Activated naive CD4-positive, alpha-beta T cell treated with anti-CD3 and anti-CD28 coated beads for 36 hours (primary cell): ENCODE results near the gene SYT15. TPM values are rescaled to one million over a fixed set of nuclear protein-coding genes. Genes with fewer than 3 reads are reported as not detected.
A peak's percentile ranks its signal among the peaks of the same experiment; 100 is the strongest.

Experiments
- CTCF ChIA-PET: fragments of 350-600 bp; sonication (Branson Sonifier 250); formaldehyde crosslinking; loops from one replicate; lab custom pipeline; 2021; ENCODE audit warnings: antibody characterized with exemption; lab: Charles Lee
- DNase-seq: peaks from one replicate; pipeline ENCODE4 v3.0.0-alpha.2; 2020
- H3K27ac Mint-ChIP-seq: one replicate; pipeline ENCODE4 v1.8.0; 2021; ENCODE audit warnings: mild to moderate bottlenecking, mixed read lengths
- H3K27me3 Mint-ChIP-seq: one replicate; pipeline ENCODE4 v1.8.0; 2021; ENCODE audit warnings: low read depth, mixed read lengths
- H3K36me3 Mint-ChIP-seq: one replicate; pipeline ENCODE4 v1.8.0; 2021; ENCODE audit warnings: low read depth, mixed read lengths
- H3K4me1 Mint-ChIP-seq: one replicate; pipeline ENCODE4 v1.8.0; 2021; ENCODE audit warnings: low read depth, mixed read lengths
- H3K4me3 Mint-ChIP-seq: one replicate; pipeline ENCODE4 v1.8.0; 2021; ENCODE audit warnings: mild to moderate bottlenecking, moderate library complexity, mixed read lengths
- H3K9me3 Mint-ChIP-seq: one replicate; pipeline ENCODE4 v1.8.0; 2021; ENCODE audit warnings: mixed read lengths
- intact Hi-C: fragments of 100-400 bp; cut with micrococcal nuclease; formaldehyde crosslinking; loops from one replicate; pipeline ENCODE4 v1.15.1; 2023
- total RNA-seq, 2 experiments: library from RNA; stranded (reverse); gene quantifications; one replicate each; pipeline ENCODE4 v1.2.3, GENCODE V29; 2021

Gene SYT15
- total RNA-seq, 2 experiments from 2014 or later, result 0.30 to 0.43 TPM

DNA sequence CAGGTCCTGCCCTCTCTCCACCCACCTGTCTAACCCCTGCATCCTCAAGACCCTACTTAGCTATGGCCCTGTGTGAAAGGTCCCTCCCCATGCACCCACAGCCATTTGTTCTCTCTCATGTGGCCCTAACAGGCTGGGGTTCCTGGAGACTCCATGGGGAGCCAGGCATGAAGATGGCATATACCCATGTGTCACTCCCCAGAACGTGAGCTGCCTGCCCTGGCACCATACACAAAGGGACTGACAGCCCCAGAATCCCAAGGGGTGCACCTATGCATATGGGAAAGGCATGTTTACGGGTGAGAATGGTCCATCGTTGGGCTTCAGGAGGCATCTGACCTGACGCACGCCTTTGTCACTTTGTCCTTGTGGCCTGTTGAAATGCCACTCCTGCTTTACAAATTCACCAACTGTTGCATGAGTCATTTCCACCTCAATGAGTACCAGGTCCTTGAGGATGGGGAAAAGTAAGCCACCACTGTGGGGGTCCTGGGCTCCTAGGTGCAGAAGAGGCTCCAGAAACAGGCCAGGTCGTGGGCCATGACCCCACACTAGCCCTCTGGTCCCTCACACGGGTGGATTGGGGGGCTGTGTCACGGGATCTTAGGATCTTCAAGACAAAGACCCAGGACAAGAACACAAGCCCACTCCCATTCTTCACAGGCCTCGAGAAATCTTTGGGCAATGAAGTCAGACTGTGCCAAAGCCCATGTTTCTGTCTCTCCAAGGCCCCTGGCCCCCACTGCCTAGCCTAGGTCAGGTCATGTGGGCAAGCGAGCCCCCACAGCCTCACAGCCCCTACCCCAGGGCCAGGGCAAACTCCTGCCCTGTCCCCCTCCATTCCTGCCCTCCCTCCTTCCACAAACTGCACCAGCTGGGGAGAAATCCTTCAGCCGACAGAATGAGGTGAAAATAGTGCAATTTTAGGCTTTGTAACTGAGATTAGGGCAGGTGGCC lies 31.1 kb upstream of the SYT15 start:
- DNase-seq, result peak; percentile 3
- no peaks in the 10 kb centered on the region for H3K36me3 Mint-ChIP-seq
- H3K4me3 Mint-ChIP-seq, result no peak overlapping the region

DNA sequence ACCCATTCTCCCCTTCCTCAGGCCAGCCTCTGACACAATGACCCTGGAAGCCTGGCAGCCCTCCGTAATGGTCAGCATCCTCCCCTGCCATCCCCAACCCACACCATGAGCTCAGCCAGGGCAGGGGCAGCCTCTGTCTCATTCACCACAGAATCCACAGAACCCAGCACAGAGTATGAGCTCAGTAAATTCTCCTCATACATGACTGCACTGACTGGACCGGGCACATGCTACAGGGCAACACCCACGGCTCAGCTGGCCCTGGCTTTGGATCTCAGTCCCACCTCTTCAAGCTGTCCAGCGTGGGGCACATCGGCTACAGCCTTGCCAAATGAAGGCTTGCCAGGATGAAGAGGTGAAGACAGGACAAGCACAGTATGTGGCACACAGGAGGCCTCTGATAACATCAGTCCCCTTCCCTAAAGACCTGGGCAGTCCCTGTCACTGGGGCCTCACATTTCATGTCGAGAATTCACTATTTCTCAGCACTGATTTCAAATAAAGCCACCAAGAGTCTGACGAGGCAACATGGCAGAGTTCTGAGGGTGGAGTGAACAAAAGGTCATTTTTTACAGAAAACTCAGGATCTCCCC lies 30.3 kb upstream of the SYT15 start:
- DNase-seq, result peak; percentile 3
- Mint-ChIP-seq H3K27me3 (no peaks in the 10 kb centered on the region), H3K9me3 (no peaks in the 10 kb centered on the region), H3K4me1 (no peaks in the 10 kb centered on the region), H3K4me3 (no peak overlapping the region), H3K36me3 (no peaks in the 10 kb centered on the region), H3K27ac (no peak overlapping the region)
- intact Hi-C loops, result no loop called here
- CTCF ChIA-PET, result no interaction called here

More for the DNA sequence above, 31.1 kb upstream of the SYT15 start:
- Mint-ChIP-seq H3K9me3 (no peaks in the 10 kb centered on the region), H3K27ac (no peak overlapping the region), H3K27me3 (peaks cover 5% of the 10 kb centered on the region), H3K4me1 (no peaks in the 10 kb centered on the region)
- intact Hi-C loops, result no loop called here
- CTCF ChIA-PET, result no interaction called here

DNA sequence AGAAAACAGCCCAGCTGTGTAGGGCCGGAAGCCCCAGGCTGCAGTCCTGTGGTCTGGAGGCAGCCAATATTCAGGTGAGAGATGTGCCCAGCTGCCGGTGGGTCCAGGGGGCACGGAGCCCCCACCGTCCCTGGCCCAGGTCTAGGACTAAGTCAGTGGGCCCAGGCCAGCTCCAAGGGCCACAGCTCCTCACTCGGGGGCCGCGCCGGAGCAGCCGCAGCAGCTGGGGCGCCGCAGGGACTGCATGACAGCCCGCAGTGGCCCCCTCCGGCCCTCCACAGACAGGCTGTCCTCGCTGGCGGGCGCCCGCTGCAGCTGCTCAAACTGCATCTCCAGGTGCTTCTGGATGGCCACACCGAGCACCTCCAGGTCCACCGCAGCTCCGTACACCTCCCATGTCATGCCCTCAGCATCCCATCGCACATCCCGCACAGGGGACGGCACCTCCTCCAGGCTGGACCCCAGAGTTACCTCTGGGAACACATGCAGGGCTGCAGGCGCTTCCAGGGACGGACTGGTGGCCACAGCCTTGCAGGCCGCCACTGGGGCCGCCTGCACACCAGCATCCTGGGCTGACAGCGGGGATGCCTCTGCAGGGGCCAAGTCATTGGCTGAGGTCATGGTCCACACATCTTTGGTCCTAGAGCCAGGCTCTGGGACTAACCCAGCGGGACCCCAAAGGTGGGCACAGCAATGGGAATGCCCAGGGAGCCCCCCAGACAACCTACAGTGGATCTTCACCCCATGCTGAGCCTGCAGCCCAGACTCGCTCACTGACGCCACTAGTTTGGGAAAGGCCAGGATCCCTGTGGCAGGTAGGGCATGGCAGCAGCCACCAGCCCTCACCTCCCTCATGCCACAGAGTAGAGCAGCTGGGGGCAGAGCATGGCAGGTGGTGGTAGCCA lies 29.5 kb upstream of the SYT15 start:
- H3K27ac Mint-ChIP-seq, result no peak overlapping the region
- CTCF ChIA-PET, result interaction anchor here (0.6 kb wide), 1 partner anchor 10 kb away, joined by 5 read pairs; no protein-coding TSS in a partner anchor
- no peak overlapping the region for H3K4me3 Mint-ChIP-seq
- DNase-seq, result peak; percentile 2
- no peaks in the 10 kb centered on the region for H3K4me1 Mint-ChIP-seq
- no peaks in the 10 kb centered on the region for H3K36me3 Mint-ChIP-seq
- H3K27me3 Mint-ChIP-seq, result no peaks in the 10 kb centered on the region
- no peaks in the 10 kb centered on the region for H3K9me3 Mint-ChIP-seq
- intact Hi-C loops, result no loop called here

DNA sequence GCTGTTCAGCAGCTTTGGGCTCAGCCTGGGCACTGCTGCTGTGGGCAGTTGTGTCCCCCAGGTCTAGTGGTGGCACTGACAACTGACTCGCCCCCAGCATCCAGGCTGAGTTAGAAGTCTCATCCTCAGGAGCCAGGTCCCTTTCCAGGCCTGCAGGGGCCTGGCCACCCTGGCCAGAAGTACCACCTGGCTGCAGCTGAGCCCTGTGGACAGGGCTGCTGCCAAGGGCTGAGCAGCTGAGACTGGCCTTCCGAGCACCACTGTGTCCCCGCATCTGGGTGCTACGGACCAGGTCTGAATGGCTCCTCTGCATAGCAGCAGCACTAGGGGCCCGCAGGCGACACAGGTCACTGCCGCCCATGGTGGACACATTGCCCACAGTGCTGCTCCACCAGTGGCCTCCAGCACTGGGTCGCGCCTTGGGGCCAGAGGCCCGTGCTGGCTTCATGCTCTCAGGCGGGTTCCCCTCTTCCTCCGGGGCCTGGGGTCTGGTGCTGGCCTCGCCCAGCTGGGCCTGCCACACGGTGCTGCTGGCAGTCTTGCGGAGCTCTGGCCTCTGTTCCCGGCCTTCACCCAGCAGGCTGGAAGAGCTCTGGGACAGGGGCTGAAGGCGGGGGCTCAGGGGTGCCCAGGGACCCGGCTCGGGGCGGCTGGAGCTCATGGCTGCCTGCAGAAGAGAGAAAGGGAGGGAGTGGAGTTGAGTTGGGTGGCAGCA lies 28.7 kb upstream of the SYT15 start:
- H3K4me1 Mint-ChIP-seq, result no peaks in the 10 kb centered on the region
- peak; percentile 4 for DNase-seq

DNA sequence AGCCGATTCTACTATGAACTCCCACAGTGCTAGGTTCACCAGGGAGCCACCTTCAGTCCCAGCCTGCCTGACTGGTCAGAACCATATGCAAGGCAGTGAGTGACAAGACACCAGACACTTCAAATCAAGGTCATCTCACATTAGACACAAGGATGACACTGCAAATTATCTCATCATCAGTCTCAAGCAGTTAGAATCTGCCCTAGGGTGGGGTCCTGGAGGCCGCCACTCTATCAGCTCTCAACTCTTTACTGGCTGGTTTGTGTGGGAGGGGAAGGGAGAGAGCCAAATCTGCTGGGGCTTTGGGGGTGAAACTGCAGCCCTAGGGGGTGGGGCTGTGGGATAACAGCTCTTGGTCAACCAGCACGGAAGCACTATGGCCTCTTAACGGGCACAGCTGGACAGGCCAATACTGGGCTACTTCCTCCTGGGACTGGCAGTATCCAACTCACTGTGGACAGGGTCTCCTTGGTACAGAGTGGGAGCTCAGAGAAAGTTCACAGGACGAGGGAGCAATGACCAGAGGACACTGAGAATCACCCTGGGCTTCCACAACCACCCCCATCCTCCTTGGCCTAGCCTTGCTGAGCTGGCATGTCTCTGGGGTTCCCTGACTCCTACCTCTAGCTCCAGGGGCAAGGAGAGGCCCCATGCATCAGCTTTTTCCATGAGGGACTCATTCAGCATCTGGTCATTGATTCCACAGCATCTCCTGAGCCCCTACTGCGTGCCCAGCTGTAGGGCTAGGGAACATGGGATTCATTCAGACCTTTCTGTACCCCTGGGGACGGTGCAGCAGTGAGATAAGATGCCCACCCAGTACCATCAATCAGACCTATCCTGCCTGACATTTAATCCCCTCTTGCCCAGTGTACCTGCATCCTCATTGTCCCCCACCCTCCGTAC lies 27.9 kb upstream of the SYT15 start:
- intact Hi-C loops, result no loop called here
- H3K36me3 Mint-ChIP-seq, result no peaks in the 10 kb centered on the region
- no peak overlapping the region for H3K4me3 Mint-ChIP-seq
- DNase-seq, result peak; percentile 2
- no peak overlapping the region for H3K27ac Mint-ChIP-seq
- H3K9me3 Mint-ChIP-seq, result no peaks in the 10 kb centered on the region
- CTCF ChIA-PET, result interaction anchor here (0.6 kb wide), 2 partner anchors 8 to 23 kb away, joined by 3 to 4 read pairs; no protein-coding TSS in a partner anchor
- H3K27me3 Mint-ChIP-seq, result peaks cover 4% of the 10 kb centered on the region
- peaks cover under 1% of the 10 kb centered on the region for H3K4me1 Mint-ChIP-seq

More for the DNA sequence above, 28.7 kb upstream of the SYT15 start:
- CTCF ChIA-PET, result no interaction called here
- no peaks in the 10 kb centered on the region for H3K27me3 Mint-ChIP-seq
- intact Hi-C loops, result no loop called here
- H3K36me3 Mint-ChIP-seq, result no peaks in the 10 kb centered on the region
- no peaks in the 10 kb centered on the region for H3K9me3 Mint-ChIP-seq
- no peak overlapping the region for H3K27ac Mint-ChIP-seq
- H3K4me3 Mint-ChIP-seq, result no peak overlapping the region

DNA sequence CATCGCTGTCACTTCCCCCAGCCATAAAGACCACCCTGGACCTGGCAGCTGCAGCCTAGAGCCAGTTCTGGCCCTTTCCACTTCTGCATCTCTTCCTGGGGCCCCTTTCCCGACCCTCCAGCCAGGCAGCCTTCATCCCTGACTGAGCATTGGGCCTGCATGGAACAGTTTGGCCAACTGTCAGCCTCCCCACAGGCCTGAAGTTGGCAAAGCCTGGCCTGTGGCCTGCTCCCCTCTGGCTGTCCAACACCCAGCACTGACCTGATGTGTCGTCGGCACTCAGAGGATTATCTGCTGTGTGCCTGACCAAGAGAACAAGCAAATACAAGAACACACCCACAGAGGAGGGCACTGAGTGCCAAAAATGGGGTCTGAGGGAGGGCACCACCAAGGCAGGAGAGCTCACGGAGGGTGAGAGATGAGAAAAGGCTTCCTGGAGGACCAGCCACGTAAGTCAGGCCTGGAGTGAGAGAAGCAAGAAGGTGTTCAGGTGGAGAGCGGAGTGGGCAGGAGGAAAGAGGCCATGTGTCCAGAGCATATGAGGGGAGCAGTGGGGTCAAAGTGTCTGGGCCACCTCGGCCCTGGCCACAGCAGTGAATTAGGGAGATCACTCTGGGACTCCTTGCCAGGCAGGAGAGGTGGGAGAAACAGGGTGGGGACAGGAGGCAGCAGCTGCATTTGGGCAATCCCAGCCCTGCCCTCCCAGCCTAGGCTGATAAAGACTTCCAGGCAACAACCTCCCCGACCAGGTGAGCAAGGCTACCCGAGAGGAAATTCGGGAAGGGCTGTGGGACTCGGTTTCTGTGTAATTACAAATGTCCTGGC lies 27.0 kb upstream of the SYT15 start:
- Mint-ChIP-seq H3K4me1 (peaks cover 2% of the 10 kb centered on the region), H3K27me3 (peaks cover 6% of the 10 kb centered on the region), H3K36me3 (no peaks in the 10 kb centered on the region), H3K9me3 (no peaks in the 10 kb centered on the region), H3K27ac (no peak overlapping the region), H3K4me3 (no peak overlapping the region)
- CTCF ChIA-PET, result interaction anchor here (0.6 to 1.0 kb wide), 2 partner anchors 8 to 11 kb away, joined by 4 read pairs; no protein-coding TSS in a partner anchor
- intact Hi-C loops, result no loop called here
- DNase-seq, result no peak

DNA sequence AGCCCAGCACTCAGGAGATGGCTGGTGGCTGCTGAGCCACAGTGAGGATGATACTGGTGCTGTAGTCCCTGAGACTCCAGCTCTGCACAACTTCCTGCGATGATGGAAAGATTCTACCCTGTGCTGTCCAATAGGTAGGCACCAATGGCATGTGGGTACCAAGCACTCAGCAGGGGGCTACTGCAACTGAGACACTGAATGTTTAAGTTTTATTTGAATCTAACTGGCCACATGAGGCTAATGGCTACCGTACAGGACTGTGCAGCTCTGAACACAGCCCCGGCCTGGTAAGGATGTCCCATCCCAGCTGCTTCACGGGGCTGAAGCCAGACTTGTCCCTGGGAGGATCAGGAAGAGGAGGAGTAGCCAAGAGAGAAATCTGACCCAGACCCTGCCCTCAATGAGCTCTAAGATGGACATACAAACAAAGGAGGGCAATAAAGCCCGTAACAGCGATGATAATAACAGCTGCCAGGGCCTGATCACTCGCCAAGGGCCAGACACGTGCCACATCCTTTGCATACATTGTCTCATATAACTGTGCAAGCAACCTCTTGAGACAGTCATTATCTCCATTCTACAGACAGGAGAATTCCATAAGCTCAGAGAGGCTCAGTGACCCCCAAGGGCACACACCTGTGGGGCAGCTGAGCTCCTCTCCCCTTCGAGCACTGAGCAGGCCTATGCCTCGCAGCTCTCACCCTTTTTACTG lies 26.2 kb upstream of the SYT15 start:
- no peaks in the 10 kb centered on the region for H3K9me3 Mint-ChIP-seq
- intact Hi-C loops, result no loop called here
- no peak overlapping the region for H3K4me3 Mint-ChIP-seq
- CTCF ChIA-PET, result interaction anchor here (1.0 kb wide), 1 partner anchor 12 kb away, joined by 4 read pairs; no protein-coding TSS in a partner anchor
- no peak overlapping the region for H3K27ac Mint-ChIP-seq
- no peak for DNase-seq
- H3K27me3 Mint-ChIP-seq, result peaks cover 6% of the 10 kb centered on the region
- no peaks in the 10 kb centered on the region for H3K36me3 Mint-ChIP-seq
- H3K4me1 Mint-ChIP-seq, result peaks cover 8% of the 10 kb centered on the region

DNA sequence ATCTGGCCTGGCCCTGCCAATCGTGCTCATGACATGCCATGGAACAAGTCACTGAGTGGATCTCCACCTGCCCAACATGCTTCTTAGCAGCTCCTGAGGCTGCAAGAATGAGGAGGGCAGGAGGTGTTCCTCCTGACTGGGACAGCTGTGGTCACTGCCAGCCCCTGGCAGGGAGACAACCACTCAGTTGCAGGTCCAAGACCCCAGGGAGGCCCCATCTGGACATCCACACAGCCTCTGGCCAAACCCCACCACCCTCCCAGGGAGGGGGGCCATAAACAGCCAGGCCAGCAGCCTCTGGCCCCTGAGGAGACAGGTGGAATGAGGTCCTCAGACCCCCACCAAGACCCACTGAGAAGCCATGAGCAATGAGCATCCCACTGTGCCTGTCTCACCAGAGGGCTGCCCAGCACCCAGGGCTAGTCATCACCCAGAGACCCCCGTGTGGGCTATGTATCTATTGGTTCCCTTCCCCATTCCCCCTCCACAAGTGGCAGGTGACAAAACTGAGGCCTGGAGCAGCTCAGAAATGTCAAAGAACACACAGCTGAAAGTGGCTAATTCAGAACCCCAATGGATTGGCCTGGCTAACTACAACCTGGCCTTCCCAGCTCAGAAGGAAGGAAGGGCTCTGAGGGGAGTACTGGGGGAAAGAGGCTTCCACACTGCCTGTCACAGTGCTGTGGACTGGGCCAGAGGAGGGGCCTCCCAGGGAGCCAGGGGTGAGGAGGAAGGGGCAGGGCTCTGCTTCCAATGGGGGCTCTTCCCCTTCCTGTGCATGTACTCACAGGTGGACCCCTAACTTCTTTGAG lies 25.5 kb upstream of the SYT15 start:
- Mint-ChIP-seq H3K36me3 (no peaks in the 10 kb centered on the region), H3K4me1 (peaks cover 10% of the 10 kb centered on the region), H3K4me3 (no peak overlapping the region), H3K27ac (no peak overlapping the region), H3K27me3 (peaks cover 6% of the 10 kb centered on the region), H3K9me3 (no peaks in the 10 kb centered on the region)
- intact Hi-C loops, result no loop called here
- DNase-seq, result no peak
- CTCF ChIA-PET, result interaction anchor here (1.0 to 1.4 kb wide), 2 partner anchors 8 to 13 kb away, joined by 3 to 4 read pairs; no protein-coding TSS in a partner anchor

DNA sequence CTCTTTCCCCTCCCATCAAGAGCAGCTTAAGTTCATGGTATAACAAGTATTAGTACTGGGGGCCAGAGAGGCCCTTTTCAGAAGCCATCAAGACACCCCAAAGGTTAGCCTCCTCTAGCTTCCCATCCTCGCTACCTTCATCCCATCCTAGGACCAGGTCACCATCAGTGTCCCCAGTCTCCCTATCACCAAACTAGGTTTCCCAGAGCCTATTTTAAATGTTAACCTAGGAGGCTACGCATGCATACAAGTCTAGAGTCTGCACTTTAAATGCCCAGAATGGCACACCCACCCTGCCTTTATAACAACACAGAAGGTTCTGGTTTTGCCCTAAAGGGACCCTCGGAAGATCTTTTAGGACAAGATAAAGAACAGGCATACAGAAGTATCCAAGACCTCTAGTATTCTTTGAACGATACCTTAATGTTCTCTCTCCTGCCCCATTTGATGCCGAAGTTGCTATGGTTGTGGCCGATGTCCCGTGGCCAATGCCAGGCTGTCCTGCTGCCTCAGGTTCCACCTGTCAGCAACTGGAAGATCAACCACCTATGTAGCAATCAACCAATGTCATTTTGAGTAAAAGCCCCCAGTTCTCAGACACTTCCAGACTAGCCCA lies 24.7 kb upstream of the SYT15 start:
- Mint-ChIP-seq H3K4me1 (peaks cover 10% of the 10 kb centered on the region), H3K36me3 (no peaks in the 10 kb centered on the region), H3K9me3 (no peaks in the 10 kb centered on the region), H3K27ac (no peak overlapping the region), H3K4me3 (no peak overlapping the region), H3K27me3 (peaks cover 6% of the 10 kb centered on the region)
- intact Hi-C loops, result no loop called here
- DNase-seq, result no peak
- CTCF ChIA-PET, result interaction anchor here (1.4 kb wide), 1 partner anchor 9 kb away, joined by 3 read pairs; no protein-coding TSS in a partner anchor
